Psoas muscle (tissue), 8 donors: ENCODE measurements around the gene AKT2. TPM values are rescaled to one million over a fixed set of nuclear protein-coding genes. Genes with fewer than 3 reads are reported as not detected.
"Not testable (repeated sequence)": the region's sequence is repeated elsewhere in the genome, so short reads cannot be mapped to it uniquely, and the experiment has no call there.

Experiments used
- ATAC-seq, 4 donors: fragments of 200-7000 bp; cut with Tn5 transposase; one replicate each; pipeline ENCODE4 v1.9.1; 2020; ENCODE audit warnings: moderate library complexity in 3 of 4, mild to moderate bottlenecking in 2 of 4
- DNase-seq, 2 donors: peaks; one replicate each; pipeline ENCODE4 v3.0.0-alpha.2; 2020
- H3K27ac ChIP-seq: fragments of 200-600 bp; one replicate; pipeline ENCODE4 v1.8.0; 2022
- H3K27me3 ChIP-seq, 3 donors: fragments of 200-600 bp in 1 of 3; one replicate each; pipeline versions ENCODE4 v1.6.1 to v1.8.0; 2013 to 2022; ENCODE audit warnings: low read length in 2 of 3, mild to moderate bottlenecking in 2 of 3, moderate library complexity in 1 of 3; ENCODE audit not compliant: insufficient read depth in 3 of 3
- H3K36me3 ChIP-seq, 2 donors: fragments of 200-600 bp in 1 of 2; one replicate each; pipeline versions ENCODE4 v1.6.1 to v1.8.0; 2013 to 2022; ENCODE audit warnings: low read depth in 1 of 2, mild to moderate bottlenecking in 1 of 2, moderate library complexity in 1 of 2; ENCODE audit not compliant: insufficient read depth in 1 of 2
- H3K4me1 ChIP-seq: fragments of 200-600 bp; one replicate; pipeline ENCODE4 v1.8.0; 2022
- H3K4me3 ChIP-seq: fragments of 200-600 bp; one replicate; pipeline ENCODE4 v1.8.0; 2022; ENCODE audit warnings: mild to moderate bottlenecking
- H3K9me3 ChIP-seq: fragments of 200-600 bp; one replicate; pipeline ENCODE4 v1.8.0; 2022
- WGBS, 3 donors: extraction: QIAGEN DNeasy Blood & Tissue Kit; methylation state at CpG; one replicate each; pipeline versions ENCODE4 v1.1.6 to v1.1.7; 2013; 5-methylcytosine and 5-hydroxymethylcytosine counted together
- intact Hi-C, 2 donors: fragments of 100-400 bp; cut with DNase I; formaldehyde crosslinking; loops; one replicate each; pipeline versions ENCODE4 v1.11.0 to v1.14.2; 2022
- long read RNA-seq, 2 donors: library from polyadenylated mRNA; unstranded; transcript quantifications; one replicate each; pipeline ENCODE4 v2.0.0, GENCODE V29; 2021
- polyA plus RNA-seq, 3 donors: library from polyadenylated mRNA; stranded (reverse); fragments of 200-250 nt; gene quantifications; one replicate each; pipeline ENCODE4 v1.2.3, GENCODE V29; 2013
- total RNA-seq, 4 donors: library from RNA; stranded (reverse); fragmentation: NEBNext Ultra II Directional in 2 of 4; extraction: Animal tissue kit (Norgen Biotek cat#: 25700) in 2 of 4; gene quantifications; one replicate each; pipeline versions ENCODE4 v1.2.1 to v1.2.4, GENCODE V29; 2021 to 2023
- TF ChIP-seq, protein P1 (sequence below): fragments of 200-600 bp; IDR thresholded peaks from one replicate; pipeline ENCODE4 v1.8.0; 2022; ENCODE audit warnings: antibody characterized with exemption
- donor health status: healthy with polysubstance abuse.
- donor health status: DM: no; HTN: no; CAD: no; lungs with moderate emphysema.
- donor health status: Bipolar disorder and iron deficiency.
- donor health status: healthy.
- donor health status: DM: yes; HTN: yes; CAD: no.
- donor health status: DM: no; HTN: no; CAD: no.
- donor health status: DM: no; HTN: no; CAD: no.
- donor health status: DM: yes; HTN: yes; CAD: no.

AKT2 gene
- total RNA-seq (100 to 1,000 TPM; 135 to 194 (median 173) TPM), polyA plus RNA-seq (100 to 1,000 TPM in 1 of 3 donors, 10 to 100 TPM in 2; 81.8 to 139 (median 98.0) TPM)
- long read RNA-seq, donor 1, partial matches to known transcripts, result 0 of 8 reads
- long read RNA-seq, donor 1, other reads (novel, unspliced or antisense), result 8 of 8 reads
- long read RNA-seq, donor 2, full-length matches to known transcripts, result 6 of 18 reads
- long read RNA-seq, donor 2, partial matches to known transcripts, result 3 of 18 reads
- long read RNA-seq, donor 2, other reads (novel, unspliced or antisense), result 9 of 18 reads

DNA sequence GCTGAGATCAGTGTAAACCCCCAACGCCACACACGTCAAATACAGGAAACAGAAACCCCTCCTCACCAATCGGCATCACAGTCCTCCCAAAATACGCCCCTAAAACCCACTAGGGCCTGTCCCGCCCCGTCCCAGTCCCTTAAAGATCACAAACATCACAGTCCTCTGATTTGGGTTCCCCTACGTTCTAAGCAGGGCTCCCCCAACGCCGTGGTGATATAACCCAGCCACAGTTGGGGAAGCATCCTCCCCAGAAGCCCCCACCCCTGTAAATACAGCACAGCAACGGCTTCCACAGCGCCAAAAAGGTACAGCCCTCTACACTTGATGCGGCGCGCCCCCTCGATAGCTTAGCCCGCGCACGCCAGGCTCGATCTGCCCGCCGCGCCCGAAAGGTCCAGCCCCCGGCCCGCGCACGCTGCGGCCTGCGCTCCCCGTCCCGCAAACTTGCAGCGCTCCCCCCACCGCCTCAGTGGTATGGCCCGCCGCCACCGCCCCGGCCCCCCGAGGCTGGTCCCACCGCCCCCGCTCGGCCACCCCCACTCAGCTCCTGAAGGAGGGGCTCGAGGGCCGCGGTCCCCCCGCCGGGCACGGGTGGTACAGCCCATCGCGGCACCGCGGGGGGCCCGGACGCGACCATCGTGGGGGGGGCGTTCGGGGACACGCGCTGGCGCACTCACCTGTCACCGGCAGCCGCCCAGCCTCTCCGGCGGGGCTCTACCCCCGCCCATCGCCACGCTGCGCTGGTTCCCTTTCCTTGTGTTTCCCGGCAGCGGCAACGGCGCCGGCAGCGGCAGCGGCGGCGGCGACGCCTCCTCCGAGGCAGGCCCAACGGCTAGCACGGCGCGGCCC, at the start of gene AKT2:
TSS of gene AKT2 (minus strand) at position 845 of the 852 bp plus-strand sequence. CDS start 20,078 bp downstream, outside the sequence.
- TF ChIP-seq, protein P1, sequence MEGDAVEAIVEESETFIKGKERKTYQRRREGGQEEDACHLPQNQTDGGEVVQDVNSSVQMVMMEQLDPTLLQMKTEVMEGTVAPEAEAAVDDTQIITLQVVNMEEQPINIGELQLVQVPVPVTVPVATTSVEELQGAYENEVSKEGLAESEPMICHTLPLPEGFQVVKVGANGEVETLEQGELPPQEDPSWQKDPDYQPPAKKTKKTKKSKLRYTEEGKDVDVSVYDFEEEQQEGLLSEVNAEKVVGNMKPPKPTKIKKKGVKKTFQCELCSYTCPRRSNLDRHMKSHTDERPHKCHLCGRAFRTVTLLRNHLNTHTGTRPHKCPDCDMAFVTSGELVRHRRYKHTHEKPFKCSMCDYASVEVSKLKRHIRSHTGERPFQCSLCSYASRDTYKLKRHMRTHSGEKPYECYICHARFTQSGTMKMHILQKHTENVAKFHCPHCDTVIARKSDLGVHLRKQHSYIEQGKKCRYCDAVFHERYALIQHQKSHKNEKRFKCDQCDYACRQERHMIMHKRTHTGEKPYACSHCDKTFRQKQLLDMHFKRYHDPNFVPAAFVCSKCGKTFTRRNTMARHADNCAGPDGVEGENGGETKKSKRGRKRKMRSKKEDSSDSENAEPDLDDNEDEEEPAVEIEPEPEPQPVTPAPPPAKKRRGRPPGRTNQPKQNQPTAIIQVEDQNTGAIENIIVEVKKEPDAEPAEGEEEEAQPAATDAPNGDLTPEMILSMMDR, result no peak
- H3K4me1 ChIP-seq, result peaks cover 45% of the 10 kb centered on the region
- no peaks in the 10 kb centered on the region for H3K27me3 ChIP-seq
- ATAC-seq (peak; percentile 56 to 63 (median 58)), DNase-seq (peak in 1 of 2 donors; percentile 76)
- 0 to 1% (median 1%) methylated on average over 63 to 84 of the region's 84 CpGs for WGBS, 3 donors
- H3K36me3 ChIP-seq, result peaks cover 0 to 8% of the 10 kb centered on the region in 2 donors
- intact Hi-C loops, result loop anchor here in 1 of 2 donors (5.0 kb wide), 1 partner anchor 52 kb away; no protein-coding TSS in a partner anchor
- no peaks in the 10 kb centered on the region for H3K9me3 ChIP-seq
- H3K4me3 ChIP-seq, result peak within 1 kb of the TSS; percentile 87
- H3K27ac ChIP-seq, result peak within 1 kb of the TSS; percentile 87

DNA sequence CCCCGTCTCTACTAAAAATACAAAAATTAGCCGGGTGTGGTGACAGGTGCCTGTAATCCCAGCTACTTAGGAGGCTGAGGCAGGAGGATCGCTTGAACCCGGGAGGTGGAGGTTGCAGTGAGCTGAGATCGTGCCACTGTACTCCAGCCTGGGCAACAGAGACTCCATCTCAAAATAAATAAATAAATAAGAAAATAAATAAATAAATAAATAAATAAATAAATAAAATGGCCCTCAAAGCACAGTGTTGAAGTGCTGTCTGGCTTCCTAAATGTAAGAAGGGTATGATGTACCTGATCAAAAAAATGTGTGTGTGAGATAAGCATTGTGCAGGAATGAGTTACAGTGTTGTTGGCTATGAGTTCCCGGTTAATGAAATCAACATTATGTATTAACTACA, 47.9 kb upstream of the AKT2 start:
- H3K9me3 ChIP-seq, H3K27ac ChIP-seq, ATAC-seq, H3K4me3 ChIP-seq, H3K27me3 ChIP-seq, DNase-seq, intact Hi-C loops, H3K4me1 ChIP-seq: not testable (repeated sequence)
- WGBS, 3 donors, result 92 to 94% (median 94%) methylated on average over 6 of the region's 6 CpGs
- H3K36me3 ChIP-seq, result peaks cover 4 to 87% of the 10 kb centered on the region in 2 donors

DNA sequence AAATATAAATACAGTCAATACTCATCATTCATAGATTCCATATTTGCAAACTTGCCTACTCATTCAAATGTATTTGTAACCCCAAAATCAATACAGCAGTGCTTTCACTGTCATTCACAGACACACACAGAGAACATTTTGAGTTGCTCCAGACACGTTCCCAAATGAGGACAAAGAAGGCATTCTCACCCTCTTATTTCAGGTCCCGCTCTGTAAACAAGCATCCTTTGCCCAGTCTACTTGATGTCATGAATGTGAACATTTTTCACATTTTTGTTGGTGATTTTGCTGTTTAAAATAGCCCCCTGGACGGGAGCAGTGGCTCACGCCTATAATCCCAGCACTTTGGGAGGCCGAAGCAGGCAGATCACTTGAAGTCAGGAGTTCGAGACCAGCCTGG, 47.5 kb upstream of the AKT2 start:
- DNase-seq, result no peak
- no peak overlapping the region for H3K27ac ChIP-seq
- peaks cover 7 to 91% of the 10 kb centered on the region in 2 donors for H3K36me3 ChIP-seq
- no peak overlapping the region for H3K4me3 ChIP-seq
- 83 to 88% (median 87%) methylated on average over 6 of the region's 6 CpGs for WGBS, 3 donors
- no peaks in the 10 kb centered on the region for H3K9me3 ChIP-seq
- TF ChIP-seq, protein P1, result no peak
- H3K4me1 ChIP-seq, result no peaks in the 10 kb centered on the region
- ATAC-seq, result no peak
- H3K27me3 ChIP-seq, result no peaks in the 10 kb centered on the region
- intact Hi-C loops, result no loop called here

DNA sequence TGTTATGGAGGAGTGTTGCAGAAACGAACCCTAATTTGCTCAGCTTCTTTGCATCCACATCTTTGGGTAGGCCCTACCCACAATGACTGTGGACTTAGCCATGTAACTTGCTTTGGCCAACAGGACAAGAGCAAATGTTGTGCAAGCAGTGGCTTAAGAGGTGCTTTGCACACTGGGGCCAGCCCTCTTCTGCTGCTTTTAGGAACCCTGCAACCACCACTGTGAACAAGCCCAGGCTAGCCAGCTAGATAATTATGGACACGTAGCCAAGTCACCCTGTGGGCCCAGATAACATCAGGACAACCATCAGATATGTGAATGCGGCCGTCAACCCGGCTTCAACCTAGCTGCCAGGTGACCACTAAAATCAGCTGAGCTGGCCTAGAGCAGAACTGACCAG, 45.9 kb upstream of the AKT2 start:
- Histone ChIP-seq H3K27ac (no peak overlapping the region), H3K36me3 (peaks cover 10 to 98% of the 10 kb centered on the region in 2 donors), H3K9me3 (no peaks in the 10 kb centered on the region), H3K27me3 (no peaks in the 10 kb centered on the region), H3K4me3 (no peak overlapping the region), H3K4me1 (no peaks in the 10 kb centered on the region)
- ATAC-seq (peak in 1 of 4 donors; percentile 20), DNase-seq (no peak)
- intact Hi-C loops, result no loop called here
- TF ChIP-seq, protein P1, result no peak
- 96 to 98% (median 97%) methylated on average over 5 of the region's 5 CpGs for WGBS, 3 donors

DNA sequence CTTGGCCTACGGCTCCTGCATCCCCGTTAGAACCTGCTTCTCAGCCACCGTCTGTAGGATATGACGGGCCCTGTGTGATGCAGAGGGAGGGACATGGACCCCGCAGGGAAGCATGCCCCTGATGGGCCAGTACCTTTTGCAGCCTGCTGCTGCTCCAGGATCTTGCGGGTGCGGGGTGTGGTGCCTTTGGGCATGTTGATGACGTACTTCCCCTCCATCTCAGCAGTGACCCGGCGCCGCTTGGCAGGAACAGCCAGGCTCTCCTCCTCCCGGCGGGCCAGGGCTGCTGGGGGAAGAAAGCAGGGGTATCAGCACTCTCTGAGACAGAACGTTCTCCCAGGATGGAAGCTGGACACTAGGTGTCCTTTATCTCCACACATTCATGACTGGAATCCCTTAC, 41.1 kb upstream of the AKT2 start:
- DNase-seq, result no peak
- TF ChIP-seq, protein P1, result no peak
- Histone ChIP-seq H3K4me3 (no peak overlapping the region), H3K36me3 (peaks cover 8 to 100% of the 10 kb centered on the region in 2 donors), H3K27me3 (no peaks in the 10 kb centered on the region), H3K9me3 (no peaks in the 10 kb centered on the region), H3K27ac (no peak overlapping the region), H3K4me1 (no peaks in the 10 kb centered on the region)
- intact Hi-C loops, result no loop called here
- ATAC-seq, result no peak
- WGBS, 3 donors, result 89 to 92% (median 91%) methylated on average over 14 of the region's 14 CpGs
